Heart right ventricle (tissue), 16 donors: ENCODE data around the gene MOGAT3. TPM values are rescaled to one million over a fixed set of nuclear protein-coding genes. Genes with fewer than 3 reads are reported as not detected.

ENCODE experiments used
- ATAC-seq, 8 donors: fragments of 200-7000 bp; cut with Tn5 transposase; one replicate each; pipeline ENCODE4 v1.9.1; 2020; ENCODE audit warnings: mild to moderate bottlenecking in 8 of 8, moderate library complexity in 8 of 8, moderate number of reproducible peaks in 1 of 8
- DNase-seq, 2 donors: peaks; one replicate each; pipeline ENCODE4 v3.0.0-alpha.2; 2020
- H3K27ac ChIP-seq, 10 donors: fragments of 200-600 bp; sonication (generic) in 2 of 10; one replicate each; pipeline versions ENCODE4 v1.5.0 to v1.8.0; 2020 to 2022; ENCODE audit warnings: mild to moderate bottlenecking in 3 of 10
- H3K27me3 ChIP-seq, 7 donors: fragments of 200-600 bp; one replicate each; pipeline ENCODE4 v1.8.0; 2021 to 2022; ENCODE audit warnings: mild to moderate bottlenecking in 2 of 7
- H3K36me3 ChIP-seq, 9 donors: fragments of 200-600 bp; sonication (generic) in 1 of 9; one replicate each; pipeline versions ENCODE4 v1.5.0 to v1.8.0; 2020 to 2022; ENCODE audit warnings: mild to moderate bottlenecking in 2 of 9
- H3K4me1 ChIP-seq, 9 donors: fragments of 200-600 bp; sonication (generic) in 1 of 9; one replicate each; pipeline versions ENCODE4 v1.5.0 to v1.8.0; 2020 to 2022; ENCODE audit warnings: mild to moderate bottlenecking in 4 of 9
- H3K4me3 ChIP-seq, 10 donors: fragments of 200-600 bp; sonication (generic) in 2 of 10; one replicate each; pipeline versions ENCODE4 v1.5.0 to v1.8.0; 2020 to 2022; ENCODE audit warnings: mild to moderate bottlenecking in 7 of 10, moderate library complexity in 2 of 10
- H3K9me3 ChIP-seq, 11 donors: fragments of 200-600 bp in 10 of 11; sonication (generic) in 2 of 11; one replicate each; pipeline versions ENCODE4 v1.5.0 to v1.8.0; 2013 to 2022; ENCODE audit warnings: mild to moderate bottlenecking in 2 of 11, control low read depth in 1 of 11, moderate library complexity in 1 of 11
- WGBS, 2 donors: extraction: QIAGEN DNeasy Blood & Tissue Kit; methylation state at CpG; one replicate each; pipeline ENCODE4 v1.1.7; 2013; ENCODE audit warnings: inconsistent platforms in 1 of 2; 5-methylcytosine and 5-hydroxymethylcytosine counted together
- intact Hi-C, 10 donors: fragments of 100-400 bp; cut with DNase I; formaldehyde crosslinking; loops; one replicate each; pipeline versions ENCODE4 v1.11.1 to v1.14.2; 2022
- polyA plus RNA-seq, 2 donors: library from polyadenylated mRNA; stranded (reverse); fragments of 200-250 nt; gene quantifications; one replicate each; pipeline ENCODE4 v1.2.3, GENCODE V29; 2013
- total RNA-seq, 10 donors: library from RNA; stranded (reverse); fragmentation: NEBNext Ultra II Directional in 3 of 10; extraction: Animal tissue kit (Norgen Biotek cat#: 25700) in 3 of 10; gene quantifications; one replicate each; pipeline versions ENCODE4 v1.2.1 to v1.2.4, GENCODE V29; 2021 to 2023
- TF ChIP-seq, protein P1 (sequence below), 9 donors: fragments of 200-600 bp; sonication (generic) in 2 of 9; IDR thresholded peaks; one replicate each; pipeline versions ENCODE4 v1.5.0 to v1.8.0; 2021 to 2022; ENCODE audit warnings: antibody characterized with exemption in 9 of 9, mild to moderate bottlenecking in 5 of 9, moderate library complexity in 1 of 9
- donor health status: Arrhythmogenic right ventricular cardiomyopathy.
- donor health status: ischemic (EF 13 %, LVEDD 7.1; RV severe dilation, severe dysfunction).
- donor health status: healthy with polysubstance abuse.
- donor health status: DM: no; HTN: yes; CAD: no.
- donor health status: DM: no; HTN: no; CAD: no.
- donor health status: ischemic (EF 25% LVEDD 6.9; RV normal size, moderate dysfunction).
- donor health status: ischemic (EF 25% LVEDD 5.7; RV mildly dilated, moderate dysfunction).
- donor health status: healthy.
- donor health status: DM: yes; HTN: yes; CAD: no.
- donor health status: Ischemic cardiomyopathy.
- donor health status: ischemic (EF 35%, LVEDD 5.7; RV mildly dilated, moderate dysfunction).
- donor health status: nonischemic (EF 11% LVEDD 7.7; RV severe dilation, severe dysfunction).
- donor health status: DM: yes; HTN: yes; CAD: no.
- donor health status: PGD.
- donor health status: ischemic (EF 29% LVEDD 5.4; RV normal size, mild dysfunction).
- donor health status: nonischemic (EF 23%, LVEDD 6.1; RV moderate dilation, normal function).

MOGAT3 gene
- total and polyA plus RNA-seq, 12 donors, result not detected

DNA sequence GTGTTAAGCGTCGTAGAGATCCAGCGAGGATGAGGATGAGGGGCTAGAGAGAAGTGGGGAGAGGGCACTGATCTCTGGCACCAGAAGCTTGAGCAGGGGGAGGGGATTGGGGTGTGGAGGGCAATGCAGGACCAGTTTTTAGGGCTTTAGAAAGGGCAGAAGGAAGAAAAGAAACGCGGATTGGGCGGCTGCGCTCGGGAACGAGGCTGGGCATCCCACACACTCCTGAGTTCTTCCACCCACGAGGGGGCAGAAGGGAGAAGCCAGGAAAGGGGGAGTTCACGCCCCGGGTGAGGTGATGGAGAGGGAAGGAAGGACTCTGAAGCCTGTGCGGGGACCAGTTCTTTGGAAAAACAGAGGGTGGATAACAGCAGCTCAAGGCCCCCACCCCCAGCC, 29.4 kb downstream of the MOGAT3 start:
- H3K36me3 ChIP-seq, result no peaks in the 10 kb centered on the region
- intact Hi-C loops, result loop anchor here in 1 of 10 donors (10.0 kb wide), 1 partner anchor 113 kb away; no protein-coding TSS in a partner anchor
- no peaks in the 10 kb centered on the region for H3K9me3 ChIP-seq
- no peak overlapping the region for H3K27ac ChIP-seq
- no peak for ATAC-seq
- H3K4me1 ChIP-seq, result peaks cover 7 to 38% (median 20%) of the 10 kb centered on the region in 9 donors
- peaks cover 49 to 100% (median 100%) of the 10 kb centered on the region in 7 donors for H3K27me3 ChIP-seq
- 1 to 2% methylated on average over 13 of the region's 13 CpGs for WGBS, 2 donors
- TF ChIP-seq, protein P1, sequence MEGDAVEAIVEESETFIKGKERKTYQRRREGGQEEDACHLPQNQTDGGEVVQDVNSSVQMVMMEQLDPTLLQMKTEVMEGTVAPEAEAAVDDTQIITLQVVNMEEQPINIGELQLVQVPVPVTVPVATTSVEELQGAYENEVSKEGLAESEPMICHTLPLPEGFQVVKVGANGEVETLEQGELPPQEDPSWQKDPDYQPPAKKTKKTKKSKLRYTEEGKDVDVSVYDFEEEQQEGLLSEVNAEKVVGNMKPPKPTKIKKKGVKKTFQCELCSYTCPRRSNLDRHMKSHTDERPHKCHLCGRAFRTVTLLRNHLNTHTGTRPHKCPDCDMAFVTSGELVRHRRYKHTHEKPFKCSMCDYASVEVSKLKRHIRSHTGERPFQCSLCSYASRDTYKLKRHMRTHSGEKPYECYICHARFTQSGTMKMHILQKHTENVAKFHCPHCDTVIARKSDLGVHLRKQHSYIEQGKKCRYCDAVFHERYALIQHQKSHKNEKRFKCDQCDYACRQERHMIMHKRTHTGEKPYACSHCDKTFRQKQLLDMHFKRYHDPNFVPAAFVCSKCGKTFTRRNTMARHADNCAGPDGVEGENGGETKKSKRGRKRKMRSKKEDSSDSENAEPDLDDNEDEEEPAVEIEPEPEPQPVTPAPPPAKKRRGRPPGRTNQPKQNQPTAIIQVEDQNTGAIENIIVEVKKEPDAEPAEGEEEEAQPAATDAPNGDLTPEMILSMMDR (IDR thresholded peaks at IDR 0.05), result peak in 1 of 9 donors; percentile 6
- H3K4me3 ChIP-seq, result no peak overlapping the region
- no peak for DNase-seq

DNA sequence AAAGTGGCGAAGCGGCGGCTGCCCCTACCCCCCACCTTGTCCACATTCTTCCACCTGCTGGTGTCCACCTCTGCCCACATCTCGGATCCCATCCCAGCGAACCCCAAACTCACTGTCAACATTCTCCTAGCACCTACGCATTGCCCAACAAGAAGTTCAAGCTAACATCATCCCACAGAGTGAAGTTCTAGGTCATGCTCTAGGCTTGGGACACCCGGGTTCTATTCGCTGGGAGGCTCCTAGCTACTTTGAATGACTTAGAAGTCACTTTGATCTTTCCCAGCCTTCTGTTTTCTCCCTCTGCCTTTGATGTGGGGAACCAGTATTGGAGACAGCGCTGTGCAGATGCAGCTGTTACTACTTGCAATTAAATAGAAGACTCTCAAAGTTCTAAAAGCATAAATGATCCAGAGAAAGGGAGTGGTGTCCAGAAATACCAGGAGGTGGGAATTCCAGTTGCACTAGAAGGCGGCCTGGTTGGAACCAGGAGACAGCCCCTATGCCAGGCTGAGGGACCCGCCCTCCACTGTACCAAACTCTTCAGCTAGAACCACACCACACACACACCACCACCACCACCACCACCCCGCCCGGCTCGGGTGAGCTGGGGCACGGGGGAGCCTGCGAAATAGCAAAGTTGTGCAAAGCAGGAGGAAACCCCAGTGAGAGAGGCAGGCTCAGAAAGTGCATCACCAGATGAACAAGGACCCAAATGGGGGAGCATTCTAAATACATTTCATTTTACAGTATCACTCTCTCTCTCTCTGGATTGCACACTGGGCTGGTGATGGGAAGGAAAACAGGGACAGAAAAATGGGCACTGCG, 30.0 kb downstream of the MOGAT3 start:
- Histone ChIP-seq H3K4me3 (no peak overlapping the region), H3K9me3 (no peaks in the 10 kb centered on the region), H3K4me1 (peaks cover 7 to 43% (median 24%) of the 10 kb centered on the region in 9 donors), H3K27ac (no peak overlapping the region), H3K36me3 (no peaks in the 10 kb centered on the region), H3K27me3 (peaks cover 55 to 100% (median 100%) of the 10 kb centered on the region in 7 donors)
- DNase-seq (no peak), ATAC-seq (no peak)
- intact Hi-C loops, result loop anchor here in 1 of 10 donors (10.0 kb wide), 1 partner anchor 114 kb away; no protein-coding TSS in a partner anchor
- 3% methylated on average over 17 of the region's 17 CpGs for WGBS, 2 donors
- TF ChIP-seq, protein P1 (IDR thresholded peaks at IDR 0.05), result no peak

DNA sequence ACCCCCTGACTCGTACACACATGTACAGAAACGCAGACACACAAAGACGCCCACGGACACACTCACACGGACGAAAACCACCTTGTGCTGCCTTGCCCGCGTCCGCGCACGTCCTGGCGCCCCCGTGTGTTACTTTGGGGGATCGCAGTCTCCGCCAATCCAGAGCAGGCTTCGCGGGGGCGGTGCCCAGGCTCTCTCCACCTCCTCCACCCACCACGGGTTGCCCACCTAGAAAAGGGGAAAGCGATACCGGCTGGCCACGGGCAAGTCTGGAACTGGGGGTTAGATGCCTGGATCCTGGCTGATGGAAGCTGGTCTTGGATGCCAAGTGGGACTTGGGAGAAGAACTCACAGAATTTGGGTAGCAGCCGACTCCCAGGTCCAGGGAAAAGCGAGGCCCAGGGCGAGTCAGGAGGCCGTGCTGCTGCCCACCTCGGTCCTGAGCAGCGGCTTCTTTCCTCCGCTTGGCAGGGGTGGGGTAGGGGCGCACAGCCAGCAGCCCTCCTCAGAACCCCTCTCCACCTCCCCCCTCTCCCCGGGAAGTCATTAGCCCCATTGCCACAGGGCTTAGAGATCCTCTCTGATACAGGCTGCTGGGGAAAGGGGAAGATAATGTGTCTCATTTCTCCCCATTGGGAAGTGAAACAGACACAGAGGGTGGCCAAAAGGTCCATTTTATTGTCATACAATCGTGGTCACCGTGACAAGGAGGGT, 30.8 kb downstream of the MOGAT3 start:
- H3K9me3 ChIP-seq, result no peaks in the 10 kb centered on the region
- whole genome bisulfite sequencing, 2 donors, result 1 to 3% methylated on average over 33 of the region's 33 CpGs
- DNase-seq (peak; percentile 63 to 75), ATAC-seq (peak in 7 of 8 donors; percentile 21 to 45 (median 32))
- H3K4me3 ChIP-seq, result no peak overlapping the region
- peaks cover 58 to 100% (median 100%) of the 10 kb centered on the region in 7 donors for H3K27me3 ChIP-seq
- intact Hi-C loops, result loop anchor here in 2 of 10 donors (2.0 to 10.0 kb wide), 2 partner anchors 25 to 115 kb away; no protein-coding TSS in a partner anchor
- H3K36me3 ChIP-seq, result no peaks in the 10 kb centered on the region
- H3K4me1 ChIP-seq, result peaks cover 15 to 52% (median 31%) of the 10 kb centered on the region in 9 donors
- H3K27ac ChIP-seq, result no peak overlapping the region
- TF ChIP-seq, protein P1 (IDR thresholded peaks at IDR 0.05), result peak; percentile 76 to 91 (median 87)
